ACC112 (cell line): ENCODE results near the gene SYT9.

ENCODE experiments used
- H2AFZ ChIP-seq: fragments of 200-600 bp; sonication (generic); one replicate; pipeline ENCODE4 v1.6.0; 2017; ENCODE audit warnings: antibody characterized with exemption, low read length; ENCODE audit not compliant: unreplicated experiment
- H3K27ac ChIP-seq: fragments of 200-600 bp; sonication (generic); 2 replicates; pipeline ENCODE4 v1.5.1; 2014; ENCODE audit warnings: low read depth, mild to moderate bottlenecking, antibody characterized with exemption, low read length, moderate library complexity
- H3K27me3 ChIP-seq: fragments of 200-600 bp; sonication (generic); 2 replicates; pipeline ENCODE4 v1.6.1; 2014; ENCODE audit warnings: mild to moderate bottlenecking, antibody characterized with exemption, low read length, moderate library complexity, mixed read lengths; ENCODE audit not compliant: insufficient read depth
- H3K36me3 ChIP-seq: fragments of 200-600 bp; sonication (generic); 2 replicates; pipeline ENCODE4 v1.6.1; 2016; ENCODE audit warnings: mild to moderate bottlenecking, antibody characterized with exemption, low read length, moderate library complexity, mixed read lengths; ENCODE audit not compliant: insufficient read depth
- H3K4me1 ChIP-seq: fragments of 200-600 bp; sonication (generic); one replicate; pipeline ENCODE4 v1.6.1; 2016; ENCODE audit warnings: low read length, mixed read lengths; ENCODE audit not compliant: insufficient read depth, unreplicated experiment, control insufficient read depth
- H3K4me3 ChIP-seq: fragments of 200-600 bp; sonication (generic); 2 replicates; pipeline ENCODE4 v1.5.1; 2014; ENCODE audit warnings: mild to moderate bottlenecking, low read depth, low read length
- H3K79me2 ChIP-seq: fragments of 200-600 bp; sonication (generic); one replicate; pipeline ENCODE4 v1.6.0; 2016; ENCODE audit warnings: low read length; ENCODE audit not compliant: control insufficient read depth, unreplicated experiment, insufficient read depth

SYT9 gene

DNA sequence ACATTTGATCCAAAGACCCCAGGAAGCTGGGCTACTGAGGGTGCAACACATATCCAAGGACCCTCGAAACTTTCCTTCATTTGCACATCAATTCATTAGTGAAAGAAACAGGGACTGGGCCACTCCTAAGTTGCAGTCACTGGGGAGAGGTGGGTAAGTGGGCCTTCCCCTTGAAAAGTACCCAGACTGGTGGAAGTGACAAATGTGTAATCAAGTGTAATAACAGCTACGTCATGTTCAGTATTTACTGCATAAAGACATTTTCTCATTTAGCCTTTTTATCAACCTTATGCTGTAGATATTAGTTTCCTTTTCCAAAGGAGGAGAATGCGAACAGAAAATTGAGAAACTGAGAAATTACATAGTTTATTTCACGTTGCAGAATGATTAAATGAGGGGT lies 131.7 kb downstream of the SYT9 start:
- Histone ChIP-seq H3K27ac (no peak overlapping the region), H3K27me3 (no peaks in the 10 kb centered on the region), H3K79me2 (no peaks in the 10 kb centered on the region), H3K4me1 (no peaks in the 10 kb centered on the region), H3K36me3 (no peaks in the 10 kb centered on the region), H3K4me3 (no peak overlapping the region), H2AFZ (no peak overlapping the region)

DNA sequence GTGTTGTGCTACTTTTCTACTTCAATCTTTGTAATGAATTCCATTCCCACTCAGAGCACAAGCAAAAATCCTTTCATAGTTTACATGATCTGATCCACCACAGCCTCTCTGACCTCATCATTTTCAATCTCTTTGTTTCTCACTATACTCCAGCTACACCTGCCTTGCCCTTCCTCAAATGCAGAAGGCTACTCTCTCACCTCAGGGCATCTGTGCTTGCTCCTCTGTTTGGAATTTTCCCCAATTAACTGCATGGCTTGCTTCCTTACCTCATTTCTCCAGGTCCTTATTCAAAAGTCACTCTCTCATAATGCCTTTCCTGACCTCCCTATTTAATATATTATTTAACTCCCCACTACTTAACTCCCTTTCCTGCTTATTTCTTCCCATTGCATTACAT lies 133.0 kb downstream of the SYT9 start:
- no peaks in the 10 kb centered on the region for H3K27me3 ChIP-seq
- H3K36me3 ChIP-seq, result no peaks in the 10 kb centered on the region
- no peak overlapping the region for H3K4me3 ChIP-seq
- H3K27ac ChIP-seq, result no peak overlapping the region
- no peaks in the 10 kb centered on the region for H3K4me1 ChIP-seq
- no peak overlapping the region for H2AFZ ChIP-seq
- no peaks in the 10 kb centered on the region for H3K79me2 ChIP-seq

DNA sequence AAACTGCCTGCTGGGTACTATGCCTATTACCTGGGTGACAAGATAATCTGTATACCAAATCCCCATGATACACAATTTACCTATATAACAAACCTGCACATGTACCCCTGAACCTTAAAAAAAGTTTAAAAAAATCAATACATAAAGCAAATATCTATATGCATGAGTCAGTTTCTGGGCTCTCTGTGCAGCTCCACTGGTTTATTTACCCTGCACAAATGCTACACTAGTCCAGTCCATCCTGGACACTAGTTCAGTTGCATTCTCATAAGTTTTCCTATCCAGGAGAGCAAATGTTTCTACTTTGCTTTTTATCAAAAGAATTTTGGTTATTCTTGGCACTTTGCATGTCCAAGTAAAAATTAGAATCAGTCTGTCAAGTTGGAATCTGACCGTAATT lies 133.8 kb downstream of the SYT9 start:
- Histone ChIP-seq H3K79me2 (no peaks in the 10 kb centered on the region), H3K27ac (no peak overlapping the region), H3K4me3 (no peak overlapping the region), H3K4me1 (no peaks in the 10 kb centered on the region), H3K27me3 (no peaks in the 10 kb centered on the region), H3K36me3 (no peaks in the 10 kb centered on the region), H2AFZ (no peak overlapping the region)

DNA sequence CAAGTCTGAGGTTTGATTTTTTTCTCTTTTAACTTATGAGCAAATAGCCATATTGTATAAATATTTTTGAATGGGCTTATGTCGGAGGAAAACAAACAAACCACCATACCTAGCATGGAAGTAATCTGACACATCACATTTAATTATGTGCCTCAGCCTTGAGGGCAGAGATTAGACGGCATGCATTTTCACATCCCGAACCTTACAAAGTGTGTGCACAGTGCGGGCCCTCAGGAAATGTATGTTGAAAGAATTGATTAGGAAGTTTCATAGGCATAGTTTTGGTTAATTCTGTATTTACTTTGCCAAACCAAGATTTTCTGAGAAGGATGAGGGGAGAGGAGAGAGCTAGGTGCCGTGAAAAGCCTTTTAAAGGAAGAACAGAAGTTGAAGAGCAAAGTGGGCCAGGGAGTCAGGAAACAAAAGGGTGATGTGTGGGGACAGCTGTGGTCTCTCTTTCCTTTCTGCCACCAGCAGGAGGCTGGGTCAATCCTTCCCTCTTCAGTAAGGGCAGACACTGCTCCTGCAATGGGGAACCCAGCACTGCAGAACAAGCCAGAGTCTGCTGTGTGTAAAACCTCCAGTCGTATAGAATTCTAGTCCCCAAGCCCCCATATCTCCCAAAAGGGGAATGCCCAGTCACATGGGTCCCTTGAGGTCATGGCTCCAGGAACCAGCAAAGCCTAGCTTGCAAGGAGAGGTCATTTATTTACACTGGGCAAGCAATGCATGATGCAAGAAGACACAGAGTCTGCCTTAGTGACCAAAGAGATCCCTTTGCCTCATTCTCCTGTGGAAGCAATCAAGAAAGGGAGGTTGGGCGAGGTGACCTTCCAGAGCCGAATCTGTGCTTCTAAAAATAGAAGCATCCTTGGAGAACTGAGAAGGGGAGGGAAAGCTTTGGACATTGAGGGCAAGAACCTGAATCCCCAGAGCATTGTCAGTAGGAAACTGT lies 162.5 kb downstream of the SYT9 start:
- no peak overlapping the region for H3K27ac ChIP-seq
- H3K79me2 ChIP-seq, result no peaks in the 10 kb centered on the region
- no peak overlapping the region for H2AFZ ChIP-seq
- H3K4me3 ChIP-seq, result no peak overlapping the region
- no peaks in the 10 kb centered on the region for H3K36me3 ChIP-seq
- peaks cover 19% of the 10 kb centered on the region for H3K27me3 ChIP-seq
- H3K4me1 ChIP-seq, result no peaks in the 10 kb centered on the region

DNA sequence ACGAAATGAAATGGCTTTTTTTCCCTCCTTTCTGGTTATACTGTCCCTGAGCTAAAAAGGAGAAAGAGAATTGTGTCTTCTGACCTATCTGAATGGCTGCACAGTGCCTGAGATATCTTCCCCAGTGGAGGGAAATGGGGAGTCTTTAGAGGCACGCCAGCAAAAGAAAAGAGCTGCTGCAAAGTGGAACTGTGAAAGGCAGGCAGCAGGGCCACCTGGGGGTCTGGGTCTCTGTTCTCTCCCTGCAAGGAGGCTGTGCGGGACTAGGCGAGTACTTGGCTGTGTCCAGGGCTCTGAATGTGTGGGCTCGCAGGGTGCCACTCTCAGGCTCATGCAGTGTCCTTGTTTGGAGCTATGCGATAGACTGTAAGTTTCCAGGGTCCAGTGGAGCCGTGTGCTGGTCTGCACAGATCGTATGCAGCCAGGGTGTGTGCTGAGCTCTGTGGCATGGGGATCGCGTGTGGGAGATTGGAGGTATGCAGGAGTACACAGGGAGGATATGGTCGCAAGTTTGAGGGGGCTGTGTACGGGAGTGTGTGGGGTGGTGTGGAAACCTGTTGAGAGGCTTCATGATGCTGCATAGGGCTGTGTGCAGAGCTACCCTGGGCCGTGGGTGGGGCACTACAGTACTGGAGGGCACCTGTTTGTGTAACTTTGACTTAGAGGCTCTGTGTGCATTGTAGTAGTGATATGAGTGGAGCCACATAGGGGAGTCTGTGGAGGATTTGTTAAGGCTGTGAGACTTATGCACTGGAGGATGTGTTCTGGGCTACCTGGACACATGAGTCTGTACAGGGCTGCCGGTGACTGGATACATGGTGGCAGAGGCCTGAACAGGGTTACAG lies 163.5 kb downstream of the SYT9 start:
- H3K27me3 ChIP-seq, result peaks cover 19% of the 10 kb centered on the region
- no peaks in the 10 kb centered on the region for H3K79me2 ChIP-seq
- no peaks in the 10 kb centered on the region for H3K36me3 ChIP-seq
- H3K4me3 ChIP-seq, result no peak overlapping the region
- no peak overlapping the region for H3K27ac ChIP-seq
- H2AFZ ChIP-seq, result no peak overlapping the region
- H3K4me1 ChIP-seq, result no peaks in the 10 kb centered on the region

DNA sequence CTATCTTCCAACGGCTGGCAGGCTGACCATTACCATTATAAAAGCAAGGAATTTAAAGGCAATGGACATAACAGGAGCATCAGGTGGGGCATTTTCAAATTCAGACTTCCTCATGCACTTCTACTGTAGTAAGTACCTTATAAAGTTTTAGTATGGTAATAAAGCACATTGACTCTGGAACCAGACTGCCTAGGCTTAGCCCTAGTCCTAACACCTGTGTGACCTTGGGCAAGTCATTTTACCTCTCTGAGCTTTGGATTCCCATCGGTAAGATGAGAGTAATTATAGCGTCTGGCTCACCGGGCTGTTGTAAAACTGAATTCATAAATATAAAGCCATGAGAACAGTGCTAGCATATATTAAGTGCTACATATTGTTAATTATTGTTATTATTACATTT lies 164.4 kb downstream of the SYT9 start:
- H3K27ac ChIP-seq, result no peak overlapping the region
- no peak overlapping the region for H2AFZ ChIP-seq
- no peak overlapping the region for H3K4me3 ChIP-seq
- peaks cover 19% of the 10 kb centered on the region for H3K27me3 ChIP-seq
- H3K4me1 ChIP-seq, result no peaks in the 10 kb centered on the region
- no peaks in the 10 kb centered on the region for H3K36me3 ChIP-seq
- no peaks in the 10 kb centered on the region for H3K79me2 ChIP-seq

DNA sequence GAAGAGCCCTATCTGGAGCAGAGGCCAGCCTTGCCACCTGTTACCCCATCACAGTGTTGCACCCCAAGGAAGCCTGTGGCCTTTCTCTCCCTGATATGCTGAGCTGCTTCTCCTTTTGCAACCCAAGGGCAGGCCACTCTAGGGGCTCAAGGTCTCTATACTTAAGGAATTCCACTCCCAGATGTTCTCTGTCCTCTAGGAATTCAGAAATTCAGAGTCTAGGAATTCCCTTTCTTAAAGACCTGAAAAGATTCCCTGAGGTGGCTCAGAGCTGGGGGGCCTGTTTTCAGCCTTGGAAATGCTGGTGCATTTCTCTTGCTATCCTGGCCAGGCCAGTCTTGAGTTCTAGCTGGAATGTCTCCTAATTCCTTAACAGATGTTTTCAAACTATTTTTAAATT lies 165.6 kb downstream of the SYT9 start:
- H2AFZ ChIP-seq, result no peak overlapping the region

DNA sequence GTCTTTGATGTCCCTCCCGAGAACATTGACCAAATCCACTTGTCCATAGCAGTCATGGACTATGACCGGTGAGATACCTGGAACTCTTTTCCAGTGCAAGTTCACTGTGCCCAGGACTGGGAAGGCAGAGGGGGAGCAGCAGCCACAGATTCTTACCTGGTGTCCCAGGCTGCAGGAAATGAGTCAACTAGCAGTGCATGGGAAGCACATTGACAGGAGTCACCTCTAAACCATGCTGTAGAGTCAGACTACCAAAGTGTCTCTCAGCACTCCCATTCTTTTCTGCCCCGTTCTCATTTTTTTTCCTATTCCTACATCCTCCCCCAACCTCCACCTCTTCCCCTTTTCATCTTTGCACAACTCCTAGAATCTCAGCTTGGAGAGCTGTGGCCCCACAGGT lies 166.4 kb downstream of the SYT9 start:
- no peak overlapping the region for H3K27ac ChIP-seq
- no peaks in the 10 kb centered on the region for H3K36me3 ChIP-seq
- H3K4me1 ChIP-seq, result no peaks in the 10 kb centered on the region
- peaks cover 19% of the 10 kb centered on the region for H3K27me3 ChIP-seq
- H3K4me3 ChIP-seq, result no peak overlapping the region
- no peak overlapping the region for H2AFZ ChIP-seq
- H3K79me2 ChIP-seq, result no peaks in the 10 kb centered on the region

More for the DNA sequence above, 165.6 kb downstream of the SYT9 start:
- no peaks in the 10 kb centered on the region for H3K79me2 ChIP-seq
- peaks cover 19% of the 10 kb centered on the region for H3K27me3 ChIP-seq
- H3K4me1 ChIP-seq, result no peaks in the 10 kb centered on the region
- no peak overlapping the region for H3K4me3 ChIP-seq
- no peaks in the 10 kb centered on the region for H3K36me3 ChIP-seq
- no peak overlapping the region for H3K27ac ChIP-seq

DNA sequence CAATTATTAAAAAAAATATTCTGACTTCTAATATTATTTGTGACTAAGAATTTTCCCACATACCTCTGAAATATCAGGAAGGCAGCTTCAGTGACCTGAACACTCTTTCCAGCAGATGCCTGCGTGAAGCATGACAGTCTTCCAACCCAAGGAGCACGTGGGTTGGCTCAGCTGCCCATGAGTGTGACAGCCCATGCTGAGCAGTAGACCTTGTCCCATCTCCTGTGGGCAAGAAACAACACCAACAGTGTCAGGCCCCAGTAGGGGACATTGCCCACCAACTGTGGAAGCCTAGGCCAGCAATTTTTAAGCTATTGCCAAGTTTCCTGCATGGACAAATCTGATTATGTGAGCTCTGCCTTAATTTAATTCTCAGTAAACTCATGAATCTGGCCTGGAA lies 167.2 kb downstream of the SYT9 start:
- Histone ChIP-seq H3K27me3 (peaks cover 14% of the 10 kb centered on the region), H3K4me3 (no peak overlapping the region), H3K36me3 (no peaks in the 10 kb centered on the region), H3K27ac (no peak overlapping the region), H2AFZ (no peak overlapping the region), H3K4me1 (no peaks in the 10 kb centered on the region), H3K79me2 (no peaks in the 10 kb centered on the region)

DNA sequence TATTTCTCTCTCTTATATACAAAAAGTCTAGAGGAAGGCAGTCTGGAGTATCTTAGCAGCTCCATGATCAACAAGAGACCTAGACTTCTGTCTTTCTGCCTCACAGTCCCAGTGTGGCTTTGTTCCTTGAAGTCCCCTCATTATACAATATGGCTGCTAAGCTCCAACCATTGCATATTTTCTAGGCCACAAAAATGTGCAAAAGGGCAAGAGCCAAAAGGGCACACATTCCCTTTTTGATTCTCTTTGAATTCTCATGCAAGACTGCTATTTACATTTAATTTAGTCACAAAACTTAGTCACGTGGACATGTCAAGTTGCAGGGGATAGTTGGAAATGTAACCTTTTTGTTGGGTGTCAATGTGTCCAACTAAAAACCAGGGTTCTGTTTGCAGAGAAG lies 169.4 kb downstream of the SYT9 start:
- Histone ChIP-seq H3K79me2 (no peaks in the 10 kb centered on the region), H3K27ac (no peak overlapping the region), H3K4me1 (no peaks in the 10 kb centered on the region), H2AFZ (no peak overlapping the region), H3K36me3 (no peaks in the 10 kb centered on the region), H3K4me3 (no peak overlapping the region), H3K27me3 (peaks cover 6% of the 10 kb centered on the region; the same call in 1 of the 2 replicates)
